NCI-H2171 (cell line): ENCODE measurements around the gene TAAR6.
"Not testable (repeated sequence)": the region's sequence is repeated elsewhere in the genome, so short reads cannot be mapped to it uniquely, and the experiment has no call there.

ENCODE experiments used
- DNase-seq: peaks from one replicate; lab custom pipeline; 2025; lab: John Stamatoyannopoulos, UW

Gene TAAR6, protein sequence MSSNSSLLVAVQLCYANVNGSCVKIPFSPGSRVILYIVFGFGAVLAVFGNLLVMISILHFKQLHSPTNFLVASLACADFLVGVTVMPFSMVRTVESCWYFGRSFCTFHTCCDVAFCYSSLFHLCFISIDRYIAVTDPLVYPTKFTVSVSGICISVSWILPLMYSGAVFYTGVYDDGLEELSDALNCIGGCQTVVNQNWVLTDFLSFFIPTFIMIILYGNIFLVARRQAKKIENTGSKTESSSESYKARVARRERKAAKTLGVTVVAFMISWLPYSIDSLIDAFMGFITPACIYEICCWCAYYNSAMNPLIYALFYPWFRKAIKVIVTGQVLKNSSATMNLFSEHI

GRCh38 chr6:132570221-132570777 is at the start of gene TAAR6:
TAAR6 (plus strand) TSS chr6:132570322; CDS start chr6:132570322, 0 bp downstream.
- DNase-seq, result no peak

- no peak for DNase-seq
These were observed 49.2 kb upstream of the TAAR6 start for GRCh38 chr6:132520953-132521352.

- no peak for DNase-seq
These were observed 45.5 kb upstream of the TAAR6 start for GRCh38 chr6:132524646-132525045.

DNA sequence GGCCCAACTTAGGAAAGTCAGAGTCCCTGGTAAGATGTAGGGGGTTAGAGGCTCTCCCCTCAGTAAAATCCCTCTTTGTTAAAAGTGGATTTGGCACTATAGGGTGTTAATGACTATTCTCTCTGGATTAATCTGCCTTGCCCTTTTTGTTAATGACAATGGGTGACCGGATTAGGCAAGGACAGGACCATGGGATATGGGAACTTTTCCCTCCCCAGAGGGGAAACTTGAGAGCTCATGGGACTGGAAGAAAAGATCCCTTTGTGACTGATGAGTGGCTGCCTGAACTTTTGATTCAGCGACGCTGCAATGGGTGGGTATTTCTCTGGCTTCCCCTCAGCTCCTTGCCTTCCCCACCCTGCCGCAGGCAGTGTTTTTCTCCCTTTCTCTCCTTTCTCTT is 44.3 kb upstream of the TAAR6 start:
- no peak for DNase-seq

- DNase-seq, result no peak
These were observed 43.7 kb upstream of the TAAR6 start for GRCh38 chr6:132526461-132526860.

GRCh38 chr6:132527791-132528190 is 42.3 kb upstream of the TAAR6 start:
- DNase-seq, result no peak

GRCh38 chr6:132530293-132530974 is 39.7 kb upstream of the TAAR6 start:
- peak; percentile 47 for DNase-seq

- DNase-seq, result not testable (repeated sequence)
These were observed 35.6 kb upstream of the TAAR6 start for GRCh38 chr6:132534546-132534945.

DNA sequence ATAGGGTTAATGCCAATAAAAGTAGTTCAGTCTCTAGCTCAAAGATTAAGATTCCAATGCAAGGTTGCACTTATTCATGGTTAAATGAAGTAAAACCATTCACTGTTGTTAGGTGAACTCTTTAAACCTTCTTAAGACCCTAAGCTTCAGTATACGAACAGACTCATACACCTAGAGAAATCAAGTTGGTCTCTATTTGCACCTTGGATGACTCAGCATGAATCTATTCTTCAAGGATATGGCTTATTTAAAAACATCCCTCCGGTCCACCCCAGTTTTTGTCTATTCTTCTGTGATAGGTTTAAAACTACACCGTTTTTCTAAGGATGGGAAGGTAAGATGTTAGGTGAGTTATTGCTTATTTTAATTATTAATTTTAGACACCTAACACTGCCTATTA is 33.0 kb upstream of the TAAR6 start:
- DNase-seq, result no peak

GRCh38 chr6:132537977-132538376 is 32.1 kb upstream of the TAAR6 start, which contains the start of gene TAAR9:
TAAR9 (plus strand) TSS chr6:132538277; CDS start chr6:132538290, 13 bp downstream.
- no peak for DNase-seq

GRCh38 chr6:132544826-132545225 is 25.3 kb upstream of the TAAR6 start:
- no peak for DNase-seq

DNA sequence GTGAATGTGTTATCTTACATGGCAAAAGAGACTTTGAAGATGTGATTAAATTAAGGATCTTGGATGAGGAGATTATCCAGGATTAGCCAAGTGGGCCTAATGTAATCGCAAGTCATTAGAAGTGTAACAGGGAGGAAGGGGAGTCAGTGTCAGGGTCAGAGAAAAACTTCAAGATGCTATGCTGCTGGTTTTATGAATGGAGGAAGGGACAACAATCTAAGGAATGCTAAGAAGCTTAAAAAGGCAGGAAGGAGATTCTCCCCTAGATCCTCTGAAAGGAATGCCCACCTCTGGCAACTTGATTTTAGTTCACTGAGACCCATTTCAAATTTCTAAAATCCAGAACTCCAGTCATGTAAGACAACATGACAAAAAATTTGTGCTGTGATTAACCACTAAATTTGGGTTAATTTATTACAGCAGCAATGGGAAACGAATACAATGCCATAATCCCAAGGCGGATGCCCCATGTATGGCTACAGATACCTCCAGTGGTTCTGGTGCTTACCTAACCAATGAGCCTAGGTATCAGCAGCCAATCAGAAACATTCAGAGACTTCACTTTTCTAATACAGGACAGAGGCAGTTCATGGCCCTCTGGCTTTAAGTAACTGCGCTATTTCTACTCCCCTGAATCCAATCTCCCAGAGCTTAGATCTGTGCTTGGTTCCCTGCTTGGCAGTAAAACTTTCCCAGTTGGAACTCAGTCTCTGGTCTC is 21.2 kb upstream of the TAAR6 start:
- DNase-seq, result no peak

DNA sequence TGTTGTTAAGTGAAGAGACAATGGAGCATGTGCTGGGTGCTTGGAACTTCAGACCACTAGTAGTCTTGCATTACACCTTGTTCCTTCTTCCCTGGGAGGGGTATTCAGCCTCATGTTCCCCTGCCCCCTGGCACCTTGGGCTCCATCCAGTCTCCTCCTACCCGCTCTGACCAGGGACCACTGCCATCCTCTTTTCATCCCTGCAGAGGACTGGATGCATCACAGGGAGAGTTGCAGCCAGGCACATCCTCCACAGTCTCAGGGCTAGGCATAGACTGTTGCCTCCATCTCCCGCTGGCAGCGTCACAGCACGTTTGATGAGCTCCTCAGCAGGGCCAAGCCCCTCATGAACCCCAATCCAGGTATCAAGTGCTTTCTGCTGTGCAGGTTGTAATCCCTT is 18.9 kb upstream of the TAAR6 start:
- DNase-seq, result no peak

DNA sequence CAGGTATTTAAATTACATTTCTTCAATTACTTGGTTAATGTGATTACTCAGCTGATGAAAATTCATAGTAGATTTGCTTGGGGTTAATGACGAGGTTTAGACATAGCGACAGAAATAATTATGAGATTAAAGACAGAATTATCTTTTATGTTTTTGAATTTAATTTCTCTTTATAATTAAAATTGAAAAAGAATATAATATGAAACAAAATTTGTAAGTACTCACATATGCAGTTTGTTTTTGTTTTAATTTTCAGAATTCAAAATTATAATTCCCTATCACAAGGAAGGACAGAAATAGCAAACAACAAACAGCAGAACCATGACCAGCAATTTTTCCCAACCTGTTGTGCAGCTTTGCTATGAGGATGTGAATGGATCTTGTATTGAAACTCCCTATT is 17.8 kb upstream of the TAAR6 start, which contains the start of gene TAAR8:
TAAR8 (plus strand) TSS at position 301 of the 400 bp plus-strand sequence; CDS start at position 322, 21 bp downstream.
- DNase-seq, result no peak

DNA sequence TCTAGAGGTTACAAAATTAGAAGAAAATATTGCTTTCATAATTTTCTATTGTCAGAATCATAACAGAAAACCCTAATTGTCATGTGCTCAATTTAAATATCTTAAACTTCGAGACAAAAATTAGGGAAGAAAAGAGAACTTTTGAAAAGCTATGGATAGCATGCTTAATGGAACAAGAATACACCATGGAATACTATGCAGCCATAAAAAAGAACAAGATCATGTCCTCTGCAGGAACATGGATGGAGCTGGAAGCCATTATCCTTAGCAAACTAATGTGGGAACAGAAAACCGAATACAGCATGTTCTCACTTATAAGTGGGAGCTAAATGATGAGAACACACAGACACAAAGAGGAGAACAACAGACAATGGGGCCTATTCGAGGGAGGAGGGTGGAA is 10.0 kb upstream of the TAAR6 start:
- DNase-seq, result not testable (repeated sequence)

GRCh38 chr6:132566404-132566803 is 3.7 kb upstream of the TAAR6 start:
- DNase-seq, result no peak

DNA sequence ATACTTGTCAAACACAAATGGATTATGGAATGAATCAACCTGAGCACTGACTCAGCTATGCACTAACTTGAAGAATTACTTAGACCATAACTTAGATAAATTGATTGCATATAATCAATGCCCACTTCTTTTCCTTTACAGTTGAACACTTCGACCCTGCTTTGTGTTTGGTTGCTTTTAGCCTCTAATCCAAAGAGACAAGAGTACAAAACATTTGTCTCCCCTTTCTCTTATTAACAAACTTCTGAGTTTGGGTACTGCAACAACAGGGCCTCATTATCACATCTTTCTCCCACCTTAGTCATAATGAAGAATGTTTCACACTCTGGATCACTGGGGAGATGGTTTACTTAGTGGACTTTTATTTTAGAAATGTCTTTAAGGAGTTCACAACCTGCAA is 2.6 kb upstream of the TAAR6 start:
- DNase-seq, result no peak

DNA sequence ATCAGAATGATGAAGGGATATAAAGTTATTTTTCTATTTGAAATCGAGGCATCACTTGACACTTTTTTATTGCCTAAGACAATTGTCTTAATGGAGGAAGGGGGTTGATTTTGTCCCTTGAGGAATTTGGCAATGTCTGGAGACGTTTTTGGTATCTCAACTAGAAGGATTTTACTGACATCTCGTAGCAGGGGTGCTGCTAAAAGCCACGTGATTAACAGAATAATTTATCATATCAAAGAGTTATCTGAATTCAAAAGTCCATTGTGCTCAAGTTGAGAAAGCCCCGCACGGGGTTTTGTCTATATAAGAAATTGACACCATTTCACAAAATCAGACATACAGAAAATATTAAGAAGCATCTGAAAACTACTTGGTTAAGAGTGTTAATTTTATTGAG is 1.5 kb upstream of the TAAR6 start:
- no peak for DNase-seq

DNA sequence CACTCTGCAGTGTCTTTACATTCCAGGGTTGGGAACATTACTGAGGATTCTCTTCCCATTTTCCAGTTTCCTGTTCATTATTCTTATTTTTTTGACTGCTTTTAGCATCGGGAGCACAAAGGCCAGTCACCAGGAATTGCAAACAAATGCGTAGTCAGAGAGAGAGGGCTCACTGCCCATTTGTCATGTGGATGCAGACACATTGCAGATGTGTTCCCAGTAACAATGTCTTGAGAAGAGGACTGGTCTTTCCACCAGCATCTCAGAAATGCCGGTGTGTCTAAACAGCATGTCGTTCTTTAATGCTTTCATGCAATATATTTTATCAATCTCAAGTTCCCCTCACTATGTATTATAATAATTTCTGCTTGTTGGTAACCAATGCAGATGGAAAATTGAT is 952 bp upstream of the TAAR6 start:
- DNase-seq, result no peak

DNA sequence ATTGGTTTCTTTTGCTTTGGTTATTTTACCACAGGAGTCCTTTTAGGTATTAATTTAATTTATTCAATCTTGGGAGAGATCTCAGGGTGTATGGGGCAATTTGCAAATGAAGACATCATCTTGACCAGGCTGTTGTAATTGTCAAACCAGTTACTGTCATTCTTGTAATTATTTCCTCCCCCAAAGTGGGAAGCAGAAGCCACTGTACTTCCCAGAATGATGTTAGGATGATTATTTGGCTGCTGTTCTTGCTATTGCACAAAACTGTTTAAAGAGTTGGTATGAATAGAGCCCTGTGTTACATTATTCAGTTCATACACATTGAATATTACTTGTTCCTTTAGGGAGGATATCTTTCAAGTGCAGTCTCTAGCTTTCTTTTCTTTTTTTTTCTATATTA is 1.7 kb downstream of the TAAR6 start:
- no peak for DNase-seq

GRCh38 chr6:132584698-132585097 is 14.6 kb downstream of the TAAR6 start:
- DNase-seq, result no peak

GRCh38 chr6:132587424-132587823 is 17.3 kb downstream of the TAAR6 start:
- DNase-seq, result no peak
